Measurements from ENCODE around the gene CAVIN1.

Gene CAVIN1, protein sequence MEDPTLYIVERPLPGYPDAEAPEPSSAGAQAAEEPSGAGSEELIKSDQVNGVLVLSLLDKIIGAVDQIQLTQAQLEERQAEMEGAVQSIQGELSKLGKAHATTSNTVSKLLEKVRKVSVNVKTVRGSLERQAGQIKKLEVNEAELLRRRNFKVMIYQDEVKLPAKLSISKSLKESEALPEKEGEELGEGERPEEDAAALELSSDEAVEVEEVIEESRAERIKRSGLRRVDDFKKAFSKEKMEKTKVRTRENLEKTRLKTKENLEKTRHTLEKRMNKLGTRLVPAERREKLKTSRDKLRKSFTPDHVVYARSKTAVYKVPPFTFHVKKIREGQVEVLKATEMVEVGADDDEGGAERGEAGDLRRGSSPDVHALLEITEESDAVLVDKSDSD

DNA sequence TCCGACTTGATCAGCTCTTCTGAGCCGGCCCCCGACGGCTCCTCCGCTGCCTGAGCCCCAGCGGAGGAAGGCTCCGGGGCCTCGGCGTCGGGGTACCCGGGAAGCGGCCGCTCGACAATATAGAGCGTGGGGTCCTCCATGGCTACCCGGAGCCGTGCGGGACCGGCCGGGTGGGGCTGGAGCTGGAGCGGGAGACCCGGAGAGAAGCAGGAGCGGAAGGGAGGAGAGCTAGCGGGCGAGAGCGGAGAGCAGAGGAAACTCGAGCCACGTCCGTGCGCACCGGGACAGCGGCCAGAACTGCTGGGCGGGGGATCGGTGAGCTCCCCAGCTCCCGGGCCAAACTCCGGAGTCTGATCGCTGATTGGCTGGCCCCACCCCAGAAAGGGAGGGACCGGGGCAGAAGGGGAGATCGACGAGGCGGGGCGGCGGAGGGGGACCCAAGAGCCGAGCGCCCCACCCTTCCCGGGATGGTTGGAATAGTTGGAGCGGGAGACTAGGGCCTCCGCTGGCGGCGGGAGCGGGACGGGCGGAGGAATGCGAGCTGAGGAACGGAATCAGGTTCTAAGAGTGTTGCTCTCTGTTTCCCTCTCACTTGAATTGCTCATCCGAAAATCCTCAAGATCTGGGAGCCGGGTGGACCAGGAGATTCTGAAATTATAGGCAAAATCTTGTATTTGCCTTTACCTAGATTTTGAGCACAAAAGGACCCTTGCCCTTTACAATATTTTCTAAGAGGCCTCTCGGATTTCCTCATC is at the start of gene CAVIN1:
TSS of gene CAVIN1 (minus strand) at position 299 of the 755 bp plus-strand sequence. CDS start at position 140, 159 bp downstream.
- DNase-seq (ENCODE audit: low read depth) = peak; percentile 98
- in situ Hi-C loops (cut with HindIII; ENCODE audit: low sequenced_read_pairs) = loop anchor here (5.0 kb wide), 1 partner anchor 94 kb away; no protein-coding TSS in a partner anchor
- TF ChIP-seq, protein P1, sequence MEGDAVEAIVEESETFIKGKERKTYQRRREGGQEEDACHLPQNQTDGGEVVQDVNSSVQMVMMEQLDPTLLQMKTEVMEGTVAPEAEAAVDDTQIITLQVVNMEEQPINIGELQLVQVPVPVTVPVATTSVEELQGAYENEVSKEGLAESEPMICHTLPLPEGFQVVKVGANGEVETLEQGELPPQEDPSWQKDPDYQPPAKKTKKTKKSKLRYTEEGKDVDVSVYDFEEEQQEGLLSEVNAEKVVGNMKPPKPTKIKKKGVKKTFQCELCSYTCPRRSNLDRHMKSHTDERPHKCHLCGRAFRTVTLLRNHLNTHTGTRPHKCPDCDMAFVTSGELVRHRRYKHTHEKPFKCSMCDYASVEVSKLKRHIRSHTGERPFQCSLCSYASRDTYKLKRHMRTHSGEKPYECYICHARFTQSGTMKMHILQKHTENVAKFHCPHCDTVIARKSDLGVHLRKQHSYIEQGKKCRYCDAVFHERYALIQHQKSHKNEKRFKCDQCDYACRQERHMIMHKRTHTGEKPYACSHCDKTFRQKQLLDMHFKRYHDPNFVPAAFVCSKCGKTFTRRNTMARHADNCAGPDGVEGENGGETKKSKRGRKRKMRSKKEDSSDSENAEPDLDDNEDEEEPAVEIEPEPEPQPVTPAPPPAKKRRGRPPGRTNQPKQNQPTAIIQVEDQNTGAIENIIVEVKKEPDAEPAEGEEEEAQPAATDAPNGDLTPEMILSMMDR (IDR thresholded peaks at IDR 0.05; ENCODE audit: low read depth, low read length, missing control alignments) = no peak
- H3K4me3 ChIP-seq (ENCODE audit: low read depth, low read length) = peak within 1 kb of the TSS; percentile 100

DNA sequence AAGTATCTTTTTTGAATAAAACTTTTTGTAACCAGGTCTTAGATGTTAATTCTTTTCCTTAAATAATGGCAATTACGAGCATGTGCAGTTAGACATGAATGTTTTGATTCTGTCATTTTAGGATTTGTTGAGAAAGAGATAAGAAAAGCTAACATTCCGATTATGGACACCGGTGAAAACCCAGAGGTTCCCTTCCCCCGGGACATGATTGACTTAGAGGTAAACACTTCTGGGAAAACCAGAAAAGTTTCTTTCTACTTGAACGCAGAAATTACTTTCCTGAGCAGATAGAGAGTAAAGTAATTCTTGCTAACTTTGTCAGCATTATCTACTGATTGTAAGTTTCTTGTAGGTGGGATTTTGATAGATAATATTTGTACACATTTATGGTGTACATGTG is 44.8 kb upstream of the CAVIN1 start:
- in situ Hi-C loops (cut with HindIII; ENCODE audit: low sequenced_read_pairs) = no loop called here
- TF ChIP-seq, protein P1 (IDR thresholded peaks at IDR 0.05; ENCODE audit: low read depth, low read length, missing control alignments) = no peak
- no peak overlapping the region for H3K4me3 ChIP-seq (ENCODE audit: low read depth, low read length)
- no peak for DNase-seq (ENCODE audit: low read depth)

DNA sequence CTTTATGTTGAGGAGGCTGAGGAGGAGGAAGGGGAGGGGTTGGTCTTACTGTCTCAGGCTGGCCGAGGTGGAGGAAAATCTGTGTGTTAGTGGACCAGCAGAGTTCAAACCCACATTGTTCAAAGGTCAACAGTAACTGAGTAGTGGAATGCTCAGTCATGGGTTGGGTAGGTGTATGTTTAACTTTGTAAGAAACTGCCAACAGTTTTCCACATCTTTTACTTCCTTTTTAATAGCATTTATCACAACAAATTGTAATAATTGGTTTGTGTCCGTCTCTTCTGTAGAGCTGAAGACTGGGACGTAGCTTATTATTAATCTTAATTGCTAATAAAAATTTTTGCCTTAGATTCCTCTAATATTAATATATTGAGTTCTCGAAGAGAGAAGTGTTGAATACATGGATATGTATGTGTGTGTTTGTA is 40.9 kb upstream of the CAVIN1 start:
- H3K4me3 ChIP-seq (ENCODE audit: low read depth, low read length) = no peak overlapping the region
- in situ Hi-C loops (cut with HindIII; ENCODE audit: low sequenced_read_pairs) = no loop called here
- TF ChIP-seq, protein P1 (IDR thresholded peaks at IDR 0.05; ENCODE audit: low read depth, low read length, missing control alignments) = no peak
- no peak for DNase-seq (ENCODE audit: low read depth)

DNA sequence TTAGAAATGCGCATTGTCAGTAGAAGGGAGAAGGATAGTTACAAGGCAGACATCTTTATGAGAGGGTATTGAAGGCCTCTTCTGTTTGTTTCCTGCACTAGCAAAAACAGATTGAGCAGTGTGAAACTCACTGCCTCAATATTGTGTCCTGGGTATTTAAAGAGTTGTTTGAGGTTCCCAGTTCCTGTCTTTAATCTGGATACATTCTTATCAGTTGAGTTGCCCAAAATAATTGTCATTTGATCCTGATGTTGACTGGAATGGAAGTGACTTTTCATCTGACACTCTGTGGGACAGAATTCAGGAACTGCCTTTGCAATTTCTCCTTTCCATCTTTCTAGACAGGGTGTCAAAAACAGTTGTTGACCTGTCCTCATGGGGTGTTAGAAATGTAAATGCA is 37.3 kb upstream of the CAVIN1 start:
- in situ Hi-C loops (cut with HindIII; ENCODE audit: low sequenced_read_pairs) = no loop called here
- TF ChIP-seq, protein P1 (IDR thresholded peaks at IDR 0.05; ENCODE audit: low read depth, low read length, missing control alignments) = no peak
- no peak for DNase-seq (ENCODE audit: low read depth)
- H3K4me3 ChIP-seq (ENCODE audit: low read depth, low read length) = peak overlapping the region; percentile 57

DNA sequence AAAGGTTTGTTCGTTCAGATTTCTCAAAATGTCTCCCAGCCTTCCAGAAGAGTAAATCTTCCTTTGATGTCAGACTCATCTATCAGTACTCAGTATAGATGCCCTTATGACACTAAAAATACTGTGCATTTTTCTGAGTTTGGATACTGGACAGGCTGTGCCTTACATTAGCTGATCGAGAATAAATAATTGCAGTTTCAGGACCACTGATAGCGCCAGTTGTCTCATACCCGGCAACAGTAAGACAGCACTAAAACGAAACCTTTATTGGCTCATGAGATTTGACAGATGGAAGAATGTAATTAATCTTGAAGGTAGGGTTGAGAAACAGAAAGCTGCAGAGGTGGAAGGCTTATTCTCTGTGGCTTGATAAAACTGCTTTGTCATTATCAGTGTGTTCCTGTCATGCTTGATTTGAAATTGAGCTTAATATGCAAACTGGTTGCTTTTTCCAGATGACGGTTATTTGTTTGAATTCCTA is 36.8 kb upstream of the CAVIN1 start:
- TF ChIP-seq, protein P1 (IDR thresholded peaks at IDR 0.05; ENCODE audit: low read depth, low read length, missing control alignments) = no peak
- H3K4me3 ChIP-seq (ENCODE audit: low read depth, low read length) = peak overlapping the region; percentile 57
- in situ Hi-C loops (cut with HindIII; ENCODE audit: low sequenced_read_pairs) = no loop called here
- no peak for DNase-seq (ENCODE audit: low read depth)

DNA sequence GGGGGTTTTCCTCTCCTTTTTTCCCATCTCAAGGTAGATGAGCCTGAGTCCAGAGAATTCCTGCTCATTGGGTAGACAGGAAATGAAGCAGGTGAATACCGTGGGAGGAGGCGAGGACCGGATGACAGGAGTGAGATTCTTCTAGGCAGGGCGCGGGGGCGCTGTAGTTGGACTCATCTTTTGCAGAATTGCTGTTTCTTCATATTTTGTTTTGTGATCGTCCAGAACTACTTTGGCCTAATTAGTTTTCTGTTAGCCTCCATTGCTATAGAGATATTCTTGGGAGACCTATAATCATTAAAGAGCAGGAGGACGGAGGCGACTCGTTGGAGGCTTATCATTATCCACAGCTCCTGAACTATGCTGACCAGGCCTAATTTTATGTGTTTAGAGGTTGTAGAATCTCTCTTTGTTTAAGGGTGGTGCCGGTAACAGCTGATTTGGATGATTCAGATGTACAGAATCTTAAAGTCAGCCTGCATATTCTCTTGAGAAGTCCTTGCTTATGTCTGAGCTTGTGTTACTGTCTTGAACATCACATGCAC is 36.3 kb upstream of the CAVIN1 start:
- DNase-seq (ENCODE audit: low read depth) = no peak
- peak overlapping the region; percentile 57 for H3K4me3 ChIP-seq (ENCODE audit: low read depth, low read length)
- TF ChIP-seq, protein P1 (IDR thresholded peaks at IDR 0.05; ENCODE audit: low read depth, low read length, missing control alignments) = peak; percentile 50
- in situ Hi-C loops (cut with HindIII; ENCODE audit: low sequenced_read_pairs) = no loop called here

Measured in astrocyte of the cerebellum (primary cell).